Measurements from ENCODE around the gene HES4.
"Not testable (repeated sequence)": the region's sequence is repeated elsewhere in the genome, so short reads cannot be mapped to it uniquely, and the experiment has no call there.

- TF ChIP-seq, protein P1, sequence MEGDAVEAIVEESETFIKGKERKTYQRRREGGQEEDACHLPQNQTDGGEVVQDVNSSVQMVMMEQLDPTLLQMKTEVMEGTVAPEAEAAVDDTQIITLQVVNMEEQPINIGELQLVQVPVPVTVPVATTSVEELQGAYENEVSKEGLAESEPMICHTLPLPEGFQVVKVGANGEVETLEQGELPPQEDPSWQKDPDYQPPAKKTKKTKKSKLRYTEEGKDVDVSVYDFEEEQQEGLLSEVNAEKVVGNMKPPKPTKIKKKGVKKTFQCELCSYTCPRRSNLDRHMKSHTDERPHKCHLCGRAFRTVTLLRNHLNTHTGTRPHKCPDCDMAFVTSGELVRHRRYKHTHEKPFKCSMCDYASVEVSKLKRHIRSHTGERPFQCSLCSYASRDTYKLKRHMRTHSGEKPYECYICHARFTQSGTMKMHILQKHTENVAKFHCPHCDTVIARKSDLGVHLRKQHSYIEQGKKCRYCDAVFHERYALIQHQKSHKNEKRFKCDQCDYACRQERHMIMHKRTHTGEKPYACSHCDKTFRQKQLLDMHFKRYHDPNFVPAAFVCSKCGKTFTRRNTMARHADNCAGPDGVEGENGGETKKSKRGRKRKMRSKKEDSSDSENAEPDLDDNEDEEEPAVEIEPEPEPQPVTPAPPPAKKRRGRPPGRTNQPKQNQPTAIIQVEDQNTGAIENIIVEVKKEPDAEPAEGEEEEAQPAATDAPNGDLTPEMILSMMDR (optimal IDR thresholded peaks at IDR 0.05 in 1 of 3, IDR thresholded peaks at IDR 0.05 in 1 of 3, conservative IDR thresholded peaks at IDR 0.05 in 1 of 3; ENCODE audit: extremely low read depth in 1 of 3, insufficient read depth in 2 of 3, low read length in 3 of 3): not testable (repeated sequence)
- TF ChIP-seq EZH2 (IDR thresholded peaks at IDR 0.05; ENCODE audit: low read length): not testable (repeated sequence)
Measured at GRCh38 chr1:1018321-1018685, 18.4 kb upstream of the HES4 start.
